Astrocyte (in vitro differentiated cells and primary cell): Measurements from ENCODE around the gene PAM16.
"Not testable (repeated sequence)": the region's sequence is repeated elsewhere in the genome, so short reads cannot be mapped to it uniquely, and the experiment has no call there.

ENCODE experiments used
- EZH2 ChIP-seq: IDR thresholded peaks from 2 replicates; pipeline ENCODE4 v1.6.1; 2012; ENCODE audit warnings: mild to moderate bottlenecking, low read length, inconsistent platforms; ENCODE audit not compliant: insufficient read depth
- TF ChIP-seq, protein P1 (sequence below): IDR thresholded peaks from 2 replicates; pipeline ENCODE4 v1.5.1; 2011; ENCODE audit warnings: low read depth, mild to moderate bottlenecking, inconsistent platforms, low read length, moderate library complexity; ENCODE audit not compliant: insufficient read depth

DNA sequence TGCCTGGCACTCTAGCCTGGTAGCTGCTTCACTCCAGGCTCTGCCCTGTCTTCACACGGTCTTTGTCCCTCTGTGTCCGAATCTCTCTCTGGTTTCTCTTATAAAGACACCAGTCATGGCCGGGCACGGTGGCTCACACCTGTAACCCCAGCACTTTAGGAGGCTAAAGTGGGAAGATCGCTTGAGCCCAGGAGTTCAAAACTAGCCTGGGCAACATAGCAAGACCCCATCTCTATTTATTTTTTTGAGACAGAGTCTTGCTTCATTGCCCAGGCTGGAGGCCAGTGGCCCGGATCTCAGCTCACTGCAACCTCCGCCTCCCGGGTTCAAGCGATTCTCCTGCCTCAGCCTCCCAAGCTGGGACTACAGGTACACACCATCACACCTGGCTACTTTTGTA lies 17.4 kb downstream of the PAM16 start:
- TF ChIP-seq, protein P1, sequence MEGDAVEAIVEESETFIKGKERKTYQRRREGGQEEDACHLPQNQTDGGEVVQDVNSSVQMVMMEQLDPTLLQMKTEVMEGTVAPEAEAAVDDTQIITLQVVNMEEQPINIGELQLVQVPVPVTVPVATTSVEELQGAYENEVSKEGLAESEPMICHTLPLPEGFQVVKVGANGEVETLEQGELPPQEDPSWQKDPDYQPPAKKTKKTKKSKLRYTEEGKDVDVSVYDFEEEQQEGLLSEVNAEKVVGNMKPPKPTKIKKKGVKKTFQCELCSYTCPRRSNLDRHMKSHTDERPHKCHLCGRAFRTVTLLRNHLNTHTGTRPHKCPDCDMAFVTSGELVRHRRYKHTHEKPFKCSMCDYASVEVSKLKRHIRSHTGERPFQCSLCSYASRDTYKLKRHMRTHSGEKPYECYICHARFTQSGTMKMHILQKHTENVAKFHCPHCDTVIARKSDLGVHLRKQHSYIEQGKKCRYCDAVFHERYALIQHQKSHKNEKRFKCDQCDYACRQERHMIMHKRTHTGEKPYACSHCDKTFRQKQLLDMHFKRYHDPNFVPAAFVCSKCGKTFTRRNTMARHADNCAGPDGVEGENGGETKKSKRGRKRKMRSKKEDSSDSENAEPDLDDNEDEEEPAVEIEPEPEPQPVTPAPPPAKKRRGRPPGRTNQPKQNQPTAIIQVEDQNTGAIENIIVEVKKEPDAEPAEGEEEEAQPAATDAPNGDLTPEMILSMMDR = not testable (repeated sequence)
- TF ChIP-seq EZH2 = not testable (repeated sequence)
